ENCODE data around the gene MED4. TPM values are rescaled to one million over a fixed set of nuclear protein-coding genes. Genes with fewer than 3 reads are reported as not detected.

Gene MED4
- 38.0 and 39.3 TPM in 2 replicates for total RNA-seq

DNA sequence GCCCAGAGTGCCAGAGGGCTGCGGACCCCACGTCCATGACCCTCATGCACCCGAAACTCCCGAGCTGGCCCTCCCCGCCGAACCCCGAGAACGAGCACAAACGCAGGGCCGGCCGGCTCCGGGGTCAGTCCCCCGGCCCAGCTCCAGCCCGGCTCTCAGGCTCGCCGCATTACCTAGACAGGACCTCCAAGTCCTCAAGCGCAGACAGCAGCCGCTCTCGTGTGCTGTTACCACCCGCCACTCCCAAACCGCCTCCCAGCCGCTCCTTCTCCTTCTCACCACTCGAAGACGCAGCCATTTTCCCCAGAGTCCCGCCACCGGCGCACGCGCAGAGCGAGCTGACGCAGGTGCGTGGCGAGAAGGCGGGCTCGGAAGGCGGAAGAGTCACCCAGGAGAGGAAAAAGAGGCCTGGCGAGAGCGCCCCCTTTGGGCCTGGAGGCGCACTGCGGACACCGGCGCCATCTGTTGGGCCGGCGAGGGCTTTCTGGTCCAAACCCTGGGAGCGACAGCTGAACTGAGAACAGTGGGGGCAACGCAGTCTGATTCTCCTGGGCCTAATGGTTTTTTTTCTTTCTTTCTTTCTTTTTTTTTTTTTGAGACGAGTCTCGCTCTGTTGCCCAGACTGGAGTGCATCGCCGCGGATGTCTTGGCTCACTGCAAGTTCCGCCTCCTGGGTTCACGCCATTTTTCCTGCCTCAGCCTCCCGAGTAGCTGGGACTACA is at the start of gene MED4:
Gene MED4, minus strand, starts transcription at position 324 of the 722 bp plus-strand sequence. Its CDS starts 26 bp downstream, at position 298.

GRCh38 chr13:48037346-48038173 is 57.3 kb downstream of the MED4 start, which contains the start of gene NUDT15:
Gene NUDT15, plus strand, starts transcription at chr13:48037726. Its CDS starts 21 bp downstream, at chr13:48037747.

Other genes with a start within 250 kb of the MED4 start
- 29.8 and 37.2 TPM in 2 replicates for gene SUCLA2, start 93.8 kb downstream of the MED4 start, total RNA-seq
- 16.9 and 17.4 TPM in 2 replicates for gene NUDT15, start 57.4 kb downstream of the MED4 start, total RNA-seq
- 361 and 595 TPM in 2 replicates for gene ITM2B, start 138.1 kb upstream of the MED4 start, total RNA-seq
- gene RB1, start 208.6 kb upstream of the MED4 start, total RNA-seq: 34.8 and 37.4 TPM in 2 replicates

Data from dermis lymphatic vessel endothelial cell (primary cell).